ENCODE results near the gene GNAI1. TPM values are rescaled to one million over a fixed set of nuclear protein-coding genes. Genes with fewer than 3 reads are reported as not detected.

Gene GNAI1
- total and polyA plus RNA-seq, 12 donors, result 14.8 to 125 (median 64.8) TPM

GRCh38 chr7:80106498-80107113 is 28.0 kb upstream of the GNAI1 start:
- Histone ChIP-seq H3K4me3 (no peak overlapping the region), H3K27ac (peak overlapping the region in 1 of 5 donors; percentile 4), H3K4me1 (replicated peaks in 1 of 2) (peaks cover 0 to 9% of the 10 kb centered on the region in 2 donors), H3K9me3 (replicated peaks in 1 of 3) (peaks cover 0 to 7% (median 0%) of the 10 kb centered on the region in 3 donors), H3K27me3 (no peaks in the 10 kb centered on the region), H3K36me3 (replicated peaks in 1 of 2) (no peaks in the 10 kb centered on the region)
- intact Hi-C loops (cut with DNase I), result no loop called here
- 64 to 69% (median 67%) methylated on average over 2 of the region's 2 CpGs for WGBS, 4 donors
- no peak for TF ChIP-seq POLR2A (IDR thresholded peaks at IDR 0.05)
- DNase-seq, result no peak

- Histone ChIP-seq H3K9me3 (replicated peaks in 1 of 3) (peaks cover 0 to 7% (median 0%) of the 10 kb centered on the region in 3 donors), H3K4me1 (replicated peaks in 1 of 2) (peaks cover 0 to 9% of the 10 kb centered on the region in 2 donors), H3K36me3 (replicated peaks in 1 of 2) (no peaks in the 10 kb centered on the region), H3K27ac (no peak overlapping the region), H3K4me3 (no peak overlapping the region), H3K27me3 (no peaks in the 10 kb centered on the region)
- intact Hi-C loops (cut with DNase I), result no loop called here
- WGBS, 4 donors, result 40 to 58% (median 47%) methylated on average over 1 of the region's 1 CpG
- TF ChIP-seq POLR2A (IDR thresholded peaks at IDR 0.05), result no peak
- no peak for TF ChIP-seq CTCF (IDR thresholded peaks at IDR 0.05)
- DNase-seq, result no peak
These were observed 27.4 kb upstream of the GNAI1 start for GRCh38 chr7:80107278-80107677.

DNA sequence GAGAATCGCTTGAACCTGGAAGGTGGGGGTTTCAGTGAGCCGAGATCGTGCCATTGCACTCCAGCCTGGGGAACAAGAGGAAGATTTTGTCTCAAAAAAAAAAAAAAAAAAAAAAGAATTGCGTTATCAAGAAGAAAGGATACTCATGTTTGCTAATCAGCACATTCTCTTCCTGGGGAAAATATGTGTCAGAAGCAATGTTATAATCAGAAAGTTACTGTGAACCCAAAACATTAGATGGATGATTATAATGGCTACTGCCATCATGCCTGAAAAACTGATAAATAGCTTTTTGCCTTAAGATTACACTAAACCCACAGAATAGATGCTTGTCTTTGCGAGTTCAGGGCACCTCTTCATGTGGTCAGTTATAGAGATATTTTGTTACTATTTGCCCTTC is 24.3 kb upstream of the GNAI1 start:
- 89 to 97% (median 94%) methylated on average over 5 of the region's 5 CpGs for WGBS, 4 donors
- H3K4me3 ChIP-seq, result no peak overlapping the region
- H3K27me3 ChIP-seq, result no peaks in the 10 kb centered on the region
- peaks cover 0 to 9% of the 10 kb centered on the region in 2 donors for H3K4me1 ChIP-seq (replicated peaks in 1 of 2)
- intact Hi-C loops (cut with DNase I), result no loop called here
- H3K36me3 ChIP-seq (replicated peaks in 1 of 2), result no peaks in the 10 kb centered on the region
- no peak for DNase-seq
- H3K27ac ChIP-seq, result no peak overlapping the region
- H3K9me3 ChIP-seq (replicated peaks in 1 of 3), result no peaks in the 10 kb centered on the region
- TF ChIP-seq CTCF (IDR thresholded peaks at IDR 0.05), result no peak
- TF ChIP-seq POLR2A (IDR thresholded peaks at IDR 0.05), result no peak

GRCh38 chr7:80114159-80114558 is 20.5 kb upstream of the GNAI1 start:
- 81 to 90% (median 87%) methylated on average over 4 of the region's 4 CpGs for WGBS, 4 donors
- H3K9me3 ChIP-seq (replicated peaks in 1 of 3), result no peaks in the 10 kb centered on the region
- TF ChIP-seq CTCF (IDR thresholded peaks at IDR 0.05) (no peak), POLR2A (IDR thresholded peaks at IDR 0.05) (no peak)
- no peaks in the 10 kb centered on the region for H3K4me1 ChIP-seq (replicated peaks in 1 of 2)
- H3K27ac ChIP-seq, result no peak overlapping the region
- H3K4me3 ChIP-seq, result no peak overlapping the region
- H3K36me3 ChIP-seq (replicated peaks in 1 of 2), result no peaks in the 10 kb centered on the region
- no peaks in the 10 kb centered on the region for H3K27me3 ChIP-seq
- DNase-seq, result no peak
- intact Hi-C loops (cut with DNase I), result no loop called here
